Left kidney (tissue), 2 donors: Measurements from ENCODE around the gene LAPTM5. TPM values are rescaled to one million over a fixed set of nuclear protein-coding genes. Genes with fewer than 3 reads are reported as not detected.

Experiments used
- DNase-seq: peaks from one replicate; pipeline ENCODE4 v3.0.0-alpha.2; 2013
- polyA plus RNA-seq: library from polyadenylated mRNA; unstranded; fragments of 120-200 nt; gene quantifications from one replicate; pipeline ENCODE4 v1.2.1, GENCODE V29; 2013; ENCODE audit not compliant: insufficient read length

Gene LAPTM5
- polyA plus RNA-seq, 1 donor = 12.7 TPM

GRCh38 chr1:30756545-30757351 lies 826 bp downstream of the LAPTM5 start:
- DNase-seq = no peak

GRCh38 chr1:30756206-30756544 lies 1.4 kb downstream of the LAPTM5 start:
- no peak for DNase-seq

GRCh38 chr1:30755746-30756145 lies 1.8 kb downstream of the LAPTM5 start:
- no peak for DNase-seq

- no peak for DNase-seq
These were observed 2.2 kb downstream of the LAPTM5 start for GRCh38 chr1:30755334-30755733.

GRCh38 chr1:30754684-30755171 lies 2.8 kb downstream of the LAPTM5 start:
- no peak for DNase-seq

GRCh38 chr1:30753660-30754123 lies 3.9 kb downstream of the LAPTM5 start:
- no peak for DNase-seq

- DNase-seq = no peak
These were observed 4.5 kb downstream of the LAPTM5 start for GRCh38 chr1:30753118-30753517.

- DNase-seq = no peak
These were observed 5.0 kb downstream of the LAPTM5 start for GRCh38 chr1:30752651-30752908.

GRCh38 chr1:30751830-30752650 lies 5.5 kb downstream of the LAPTM5 start:
- DNase-seq = no peak

GRCh38 chr1:30750731-30751291 lies 6.8 kb downstream of the LAPTM5 start:
- no peak for DNase-seq

GRCh38 chr1:30749691-30750583 lies 7.6 kb downstream of the LAPTM5 start:
- DNase-seq = no peak

- DNase-seq = no peak
These were observed 8.7 kb downstream of the LAPTM5 start for GRCh38 chr1:30748699-30749401.

- DNase-seq = no peak
These were observed 9.4 kb downstream of the LAPTM5 start for GRCh38 chr1:30748098-30748698.

- DNase-seq = no peak
These were observed 10.3 kb downstream of the LAPTM5 start for GRCh38 chr1:30747033-30748008.

GRCh38 chr1:30746212-30747032 lies 11.2 kb downstream of the LAPTM5 start:
- no peak for DNase-seq

- no peak for DNase-seq
These were observed 11.8 kb downstream of the LAPTM5 start for GRCh38 chr1:30745834-30746208.

- no peak for DNase-seq
These were observed 12.3 kb downstream of the LAPTM5 start for GRCh38 chr1:30745156-30745833.

- DNase-seq = no peak
These were observed 13.4 kb downstream of the LAPTM5 start for GRCh38 chr1:30744060-30744756.
